Sciatic nerve (tissue), 2 donors: ENCODE data around the gene CRPPA. TPM values are rescaled to one million over a fixed set of nuclear protein-coding genes. Genes with fewer than 3 reads are reported as not detected.
"Not testable (repeated sequence)": the region's sequence is repeated elsewhere in the genome, so short reads cannot be mapped to it uniquely, and the experiment has no call there.

Source experiments
- ATAC-seq: fragments of 200-7000 bp; cut with Tn5 transposase; one replicate; pipeline ENCODE4 v1.9.1; 2020; ENCODE audit warnings: mild to moderate bottlenecking, moderate library complexity
- DNase-seq: peaks from one replicate; pipeline ENCODE4 v3.0.0-alpha.2; 2020; ENCODE audit warnings: low spot score
- intact Hi-C: fragments of 100-400 bp; cut with DNase I; formaldehyde crosslinking; loops from one replicate; pipeline ENCODE4 v1.14.2; 2022
- total RNA-seq: library from RNA; stranded (reverse); fragmentation: NEBNext Ultra II Directional; extraction: Animal tissue kit (Norgen Biotek cat#: 25700); gene quantifications from one replicate; pipeline ENCODE4 v1.2.1, GENCODE V29; 2021
- donor health status: DM: no; HTN: no; CAD: no.
- donor health status: DM: no; HTN: no; CAD: no.

Gene CRPPA
- total RNA-seq, 1 donor from 2014 or later: 9.9 TPM

GRCh38 chr7:16399916-16400892, 21.1 kb downstream of the CRPPA start:
- intact Hi-C loops: no loop called here
- no peak for ATAC-seq
- DNase-seq: no peak

DNA sequence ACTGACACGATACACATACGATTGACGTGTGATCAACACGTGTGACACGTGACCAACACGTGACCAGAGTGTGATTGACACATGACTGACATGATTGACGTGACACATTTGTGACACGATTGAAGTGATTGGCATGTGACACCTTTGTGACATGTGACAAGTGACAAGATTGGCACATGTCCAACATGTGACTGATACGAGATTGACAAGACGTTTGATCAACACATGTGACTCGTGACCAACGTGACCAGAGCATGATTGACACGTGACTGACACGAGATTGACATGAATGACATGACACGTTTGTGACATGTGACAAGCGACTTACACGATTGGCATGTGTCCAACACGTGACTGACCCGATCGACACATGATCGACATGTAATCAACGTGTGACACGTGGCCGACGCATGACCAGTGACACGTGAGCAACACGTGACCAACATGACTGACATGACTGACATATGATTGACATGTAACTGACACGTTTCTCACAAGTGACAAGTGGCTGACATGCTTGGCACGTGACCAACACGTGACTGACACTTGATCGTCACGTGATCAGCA, 22.0 kb downstream of the CRPPA start:
- intact Hi-C loops: no loop called here
- ATAC-seq (no peak), DNase-seq (no peak)

GRCh38 chr7:16398146-16399017, 23.0 kb downstream of the CRPPA start:
- intact Hi-C loops: no loop called here
- ATAC-seq: no peak
- no peak for DNase-seq

GRCh38 chr7:16397501-16398145, 23.7 kb downstream of the CRPPA start:
- ATAC-seq: no peak
- intact Hi-C loops: no loop called here

DNA sequence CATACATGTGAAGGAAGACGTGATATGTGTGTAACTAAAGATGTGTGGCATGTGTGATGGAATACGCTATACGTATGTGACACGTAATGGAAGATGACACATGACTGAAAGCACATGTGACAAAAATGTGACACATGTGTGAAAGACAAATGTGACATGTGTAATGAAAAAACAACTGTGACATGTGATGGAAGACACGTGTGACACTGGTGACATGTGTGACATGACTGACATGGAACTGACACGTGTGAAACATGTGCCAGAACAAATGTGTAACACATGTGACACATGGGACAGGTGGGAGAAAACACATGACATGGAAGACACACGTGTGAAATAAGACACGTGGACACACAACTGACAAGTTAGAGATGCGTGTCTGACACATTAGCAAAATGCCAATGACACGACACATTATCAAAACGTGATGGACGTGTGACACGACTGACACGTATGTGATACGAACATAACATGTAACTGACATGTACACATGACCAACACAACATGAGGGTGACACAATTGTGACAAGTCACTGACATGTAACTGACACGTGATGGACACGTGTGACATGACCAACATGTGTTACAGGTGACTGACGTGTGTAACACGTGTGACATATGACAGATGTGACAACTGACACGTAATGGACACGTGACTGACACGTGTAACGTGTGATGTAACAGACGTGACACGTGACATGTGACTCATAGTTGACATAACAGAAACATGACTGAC, 24.4 kb downstream of the CRPPA start:
- ATAC-seq (no peak), DNase-seq (no peak)
- intact Hi-C loops: no loop called here

More at GRCh38 chr7:16397501-16398145, 23.7 kb downstream of the CRPPA start:
- DNase-seq: no peak

GRCh38 chr7:16395121-16395520, 26.2 kb downstream of the CRPPA start:
- intact Hi-C loops: no loop called here
- no peak for ATAC-seq

GRCh38 chr7:16393862-16394422, 27.4 kb downstream of the CRPPA start:
- DNase-seq (no peak), ATAC-seq (no peak)
- intact Hi-C loops: no loop called here

More at GRCh38 chr7:16395121-16395520, 26.2 kb downstream of the CRPPA start:
- no peak for DNase-seq

DNA sequence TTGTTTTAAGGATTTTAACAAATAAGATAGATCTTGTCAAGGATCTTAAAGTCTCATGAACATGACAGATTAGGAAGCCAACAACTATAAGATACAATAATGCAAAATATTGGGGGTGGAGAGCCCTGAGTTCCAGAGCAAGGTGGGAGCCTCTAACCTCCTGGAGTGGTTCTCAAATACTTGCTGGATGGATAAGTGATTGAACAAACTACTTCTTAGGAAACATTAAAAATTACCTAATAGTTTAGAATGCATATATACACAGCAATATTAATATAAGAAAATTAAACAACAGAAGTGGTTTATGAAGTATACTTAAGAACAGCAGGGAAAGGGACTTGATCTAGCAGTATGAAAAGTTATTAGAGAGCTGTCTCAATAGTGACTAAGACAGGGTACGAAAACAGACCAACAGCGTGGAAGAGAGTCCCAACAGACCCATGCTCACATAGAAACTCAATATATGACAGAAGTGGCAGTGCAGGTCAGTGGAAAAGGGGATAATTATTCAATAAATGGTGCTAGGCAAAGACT, 28.3 kb downstream of the CRPPA start:
- no peak for ATAC-seq
- intact Hi-C loops: no loop called here
- DNase-seq: no peak

DNA sequence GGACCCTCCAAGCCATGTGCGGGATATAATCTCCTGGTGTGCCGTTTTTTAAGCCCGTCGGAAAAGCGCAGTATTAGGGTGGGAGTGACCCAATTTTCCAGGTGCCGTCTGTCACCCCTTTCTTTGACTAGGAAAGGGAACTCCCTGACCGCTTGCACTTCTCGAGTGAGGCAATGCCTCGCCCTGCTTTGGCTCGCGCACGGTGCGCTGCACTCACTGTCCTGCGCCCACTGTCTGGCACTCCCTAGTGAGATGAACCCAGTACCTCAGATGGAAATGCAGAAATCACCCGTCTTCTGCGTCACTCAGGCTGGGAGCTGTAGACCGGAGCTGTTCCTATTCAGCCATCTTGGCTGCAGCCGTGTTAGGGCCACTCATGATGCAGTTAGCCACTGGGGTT, 37.6 kb downstream of the CRPPA start:
- ATAC-seq, intact Hi-C loops, DNase-seq: not testable (repeated sequence)

DNA sequence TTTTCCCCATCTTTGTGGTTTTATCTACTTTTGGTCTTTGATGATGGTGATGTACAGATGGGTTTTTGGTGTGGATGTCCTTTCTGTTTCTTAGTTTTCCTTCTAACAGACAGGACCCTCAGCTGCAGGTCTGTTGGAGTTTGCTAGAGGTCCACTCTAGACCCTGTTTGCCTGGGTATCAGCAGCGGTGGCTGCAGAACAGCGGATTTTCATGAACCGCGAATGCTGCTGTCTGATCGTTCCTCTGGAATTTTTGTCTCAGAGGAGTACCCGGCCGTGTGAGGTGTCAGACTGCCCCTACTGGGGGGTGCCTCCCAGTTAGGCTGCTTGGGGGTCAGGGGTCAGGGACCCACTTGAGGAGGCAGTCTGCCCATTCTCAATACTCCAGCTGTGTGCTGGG, 38.2 kb downstream of the CRPPA start:
- DNase-seq, ATAC-seq, intact Hi-C loops: not testable (repeated sequence)

Other genes starting within 250 kb of the CRPPA start
- 1.4 TPM for gene SOSTDC1, start 44.2 kb upstream of the CRPPA start, total RNA-seq
- not detected for gene LRRC72, start 105.3 kb upstream of the CRPPA start, total RNA-seq
- 29.5 TPM for gene ANKMY2, start 224.2 kb upstream of the CRPPA start, total RNA-seq
- gene BZW2, start 224.6 kb upstream of the CRPPA start, total RNA-seq: 30.8 TPM